ENCODE data around the gene CRYBG2. TPM values are rescaled to one million over a fixed set of nuclear protein-coding genes. Genes with fewer than 3 reads are reported as not detected.

Gene CRYBG2
- total and polyA plus RNA-seq, 2 of the 13 experiments (the other 11 are each of a cell fraction or from before 2014, with no cell fraction given): 1.3 to 2.9 TPM

- TF ChIP-seq AKNA (CRISPR knock-in tag; IDR thresholded peaks at IDR 0.05; ENCODE audit: borderline replicate concordance): no peak
- no peak for TF ChIP-seq ZMAT5 (CRISPR knock-in tag; IDR thresholded peaks at IDR 0.05; ENCODE audit: borderline replicate concordance, low read depth)
- peak; percentile 24; the same call in 1 of the 2 replicates for TF ChIP-seq ZNF891 (CRISPR knock-in tag; IDR thresholded peaks at IDR 0.05)
- peak; percentile 100 for TF ChIP-seq PAXIP1 (CRISPR knock-in tag; conservative IDR thresholded peaks at IDR 0.05)
- 0 out of 2 replicates have a peak, but pooled peaks have one; percentile 6 for TF ChIP-seq ZNF510 (CRISPR knock-in tag; IDR thresholded peaks at IDR 0.05; ENCODE audit: low read depth)
- TF ChIP-seq ZNF761 (CRISPR knock-in tag; conservative IDR thresholded peaks at IDR 0.05): peak; percentile 90; the same call in 1 of the 2 replicates
- peak; percentile 96 for TF ChIP-seq TCF7 (IDR thresholded peaks at IDR 0.05; ENCODE audit: low read depth)
- TF ChIP-seq GABPA (IDR thresholded peaks at IDR 0.05; ENCODE audit: low read depth, low read length): no peak
- peak; percentile 87 for TF ChIP-seq GABPA (CRISPR knock-in tag; IDR thresholded peaks at IDR 0.05; ENCODE audit: low read depth)
- TF ChIP-seq ZNF225 (CRISPR knock-in tag; IDR thresholded peaks at IDR 0.05): peak; percentile 61; the same call in 1 of the 2 replicates
- no peak for TF ChIP-seq ZNF282 (IDR thresholded peaks at IDR 0.05; ENCODE audit: partially characterized antibody)
- TF ChIP-seq ZMYM4 (CRISPR knock-in tag; IDR thresholded peaks at IDR 0.05): peak; percentile 72
- peak; percentile 67; the same call in 1 of the 2 replicates for TF ChIP-seq ARNT2 (CRISPR knock-in tag; IDR thresholded peaks at IDR 0.05; ENCODE audit: low read depth)
- TF ChIP-seq TAF15 (IDR thresholded peaks at IDR 0.05; ENCODE audit: low read depth, low read length, poor library complexity, severe bottlenecking): no peak
- peak; percentile 98 for TF ChIP-seq SOX5 (CRISPR knock-in tag; IDR thresholded peaks at IDR 0.05; ENCODE audit: borderline replicate concordance)
- TF ChIP-seq ZNF317 (CRISPR knock-in tag; IDR thresholded peaks at IDR 0.05): peak; percentile 79; the same call in 1 of the 2 replicates
- TF ChIP-seq ELF3 (CRISPR knock-in tag; IDR thresholded peaks at IDR 0.05): peak; percentile 91
- TF ChIP-seq ZNF292 (CRISPR knock-in tag; IDR thresholded peaks at IDR 0.05; ENCODE audit: borderline replicate concordance, low read depth): peak; percentile 88; the same call in 1 of the 2 replicates
- TF ChIP-seq ZNF678 (CRISPR knock-in tag; IDR thresholded peaks at IDR 0.05): no peak
- TF ChIP-seq HNRNPLL (IDR thresholded peaks at IDR 0.05; ENCODE audit: low read depth, low read length, poor library complexity, severe bottlenecking): no peak
- 0 out of 2 replicates have a peak, but pooled peaks have one; percentile 54 for TF ChIP-seq PAX8 (CRISPR knock-in tag; IDR thresholded peaks at IDR 0.05; ENCODE audit: borderline replicate concordance)
These were observed 3.0 kb downstream of the CRYBG2 start (continued) for GRCh38 chr1:26350701-26351589.
